GM23338 (cell line): Measurements from ENCODE around the gene ZBTB20. TPM values are rescaled to one million over a fixed set of nuclear protein-coding genes. Genes with fewer than 3 reads are reported as not detected.

Source experiments
- ATAC-seq: fragments of 200-7000 bp; cut with Tn5 transposase; 3 replicates; pipeline ENCODE4 v1.9.1; 2020
- DNase-seq: peaks from one replicate; pipeline ENCODE4 v3.0.0-alpha.2; 2015; ENCODE audit warnings: low spot score
- H2AFZ ChIP-seq: fragments of 200-600 bp; sonication (generic); 2 replicates; pipeline ENCODE4 v1.8.0; 2016; ENCODE audit warnings: antibody characterized with exemption, mild to moderate bottlenecking, moderate library complexity
- H3F3A ChIP-seq: fragments of 200-600 bp; sonication (generic); replicated peaks from 2 replicates; pipeline ENCODE4 v1.8.0; 2017; ENCODE audit warnings: antibody characterized with exemption, mixed run types, low read depth
- H3K27ac ChIP-seq: fragments of 200-600 bp; sonication (generic); 2 replicates; pipeline ENCODE4 v1.6.1; 2016; ENCODE audit warnings: low read depth
- H3K27me3 ChIP-seq: fragments of 200-600 bp; sonication (generic); 2 replicates; pipeline ENCODE4 v1.8.0; 2016; ENCODE audit warnings: mild to moderate bottlenecking, mixed run types, moderate library complexity; ENCODE audit not compliant: insufficient read depth
- H3K36me3 ChIP-seq: fragments of 200-600 bp; sonication (generic); 2 replicates; pipeline ENCODE4 v1.8.0; 2016; ENCODE audit warnings: mild to moderate bottlenecking; ENCODE audit not compliant: insufficient read depth
- H3K4me1 ChIP-seq: fragments of 200-600 bp; sonication (generic); 2 replicates; pipeline ENCODE4 v1.8.0; 2016; ENCODE audit warnings: mild to moderate bottlenecking, moderate library complexity; ENCODE audit not compliant: insufficient read depth
- H3K4me2 ChIP-seq: fragments of 200-600 bp; sonication (generic); 2 replicates; pipeline ENCODE4 v1.7.1; 2017; ENCODE audit warnings: mixed run types
- H3K4me3 ChIP-seq: fragments of 200-600 bp; sonication (generic); 2 replicates; pipeline ENCODE4 v1.6.1; 2016; ENCODE audit warnings: mixed run types
- H3K79me2 ChIP-seq: fragments of 200-600 bp; sonication (generic); replicated peaks from 2 replicates; pipeline ENCODE4 v1.8.0; 2017; ENCODE audit warnings: mild to moderate bottlenecking; ENCODE audit not compliant: insufficient read depth
- H3K9me2 ChIP-seq: fragments of 200-600 bp; sonication (generic); 2 replicates; pipeline ENCODE4 v1.8.0; 2017; ENCODE audit not compliant: insufficient read depth
- H4K20me1 ChIP-seq: fragments of 200-600 bp; sonication (generic); replicated peaks from 2 replicates; pipeline ENCODE4 v1.8.0; 2017; ENCODE audit warnings: mild to moderate bottlenecking; ENCODE audit not compliant: insufficient read depth
- H3K27ac Mint-ChIP-seq: 2 replicates; pipeline ENCODE4 v1.8.0; 2020; ENCODE audit warnings: inconsistent platforms, mild to moderate bottlenecking, moderate library complexity, mixed read lengths
- H3K27me3 Mint-ChIP-seq: 3 replicates; pipeline ENCODE4 v1.8.0; 2022; ENCODE audit warnings: low read depth, mild to moderate bottlenecking, moderate library complexity, mixed read lengths, inconsistent platforms; ENCODE audit not compliant: insufficient read depth, poor library complexity
- H3K36me3 Mint-ChIP-seq: 3 replicates; pipeline ENCODE4 v1.8.0; 2021; ENCODE audit warnings: low read depth, mild to moderate bottlenecking, inconsistent platforms, moderate library complexity, mixed read lengths
- H3K4me1 Mint-ChIP-seq: 3 replicates; pipeline ENCODE4 v1.8.0; 2020; ENCODE audit warnings: mild to moderate bottlenecking, inconsistent platforms, mixed read lengths
- H3K4me3 Mint-ChIP-seq: 3 replicates; pipeline ENCODE4 v1.8.0; 2021; ENCODE audit warnings: moderate library complexity, mild to moderate bottlenecking, inconsistent platforms, mixed read lengths
- H3K9me3 Mint-ChIP-seq: 3 replicates; pipeline ENCODE4 v1.8.0; 2020; ENCODE audit warnings: moderate library complexity, mild to moderate bottlenecking, inconsistent platforms, mixed read lengths
- CTCF ChIP-seq, 2 experiments: fragments of 200-600 bp in 1 of 2; sonication (generic) in 1 of 2; conservative IDR thresholded peaks; 2 replicates each; pipeline versions ENCODE4 v1.5.1 to v1.6.1; 2016 to 2017; ENCODE audit warnings: antibody characterized with exemption in 2 of 2, low read depth in 2 of 2, mild to moderate bottlenecking in 2 of 2, moderate library complexity in 1 of 2
- EZH2 ChIP-seq: fragments of 200-600 bp; sonication (generic); IDR thresholded peaks from one replicate; pipeline ENCODE4 v1.8.0; 2017; ENCODE audit warnings: antibody characterized with exemption, mild to moderate bottlenecking, low read depth; ENCODE audit not compliant: unreplicated experiment
- POLR2AphosphoS5 ChIP-seq: IDR thresholded peaks from 2 replicates; pipeline ENCODE4 v1.6.1; 2016; ENCODE audit warnings: antibody characterized with exemption, low read depth
- ZNF114 ChIP-seq: fragments of 250-450 bp; sonication (Bioruptor Pico); IDR thresholded peaks from 2 replicates; pipeline ENCODE4 v1.5.0; 2020; ENCODE audit warnings: mild to moderate bottlenecking, moderate library complexity
- ZNF331 ChIP-seq: fragments of 250-450 bp; sonication (Bioruptor Pico); IDR thresholded peaks from 2 replicates; pipeline ENCODE4 v1.5.0; 2020; ENCODE audit warnings: low read depth, mild to moderate bottlenecking, moderate library complexity
- ZNF462 ChIP-seq: fragments of 250-450 bp; sonication (Bioruptor Pico); IDR thresholded peaks from 2 replicates; pipeline ENCODE4 v1.5.0; 2020; ENCODE audit warnings: mild to moderate bottlenecking, moderate library complexity
- polyA plus RNA-seq: library from polyadenylated mRNA; unstranded; fragments of >200 nt; fragmentation: Nextera tagmentation; extraction: Ambion mirVana; gene quantifications from 2 replicates; pipeline ENCODE4 v1.2.1, GENCODE V29; 2016
- total RNA-seq: library from RNA; depleted of rRNA; stranded (reverse); fragments of >200 nt; shearing (Covaris generic); gene quantifications from 2 replicates; pipeline ENCODE4 v1.2.3, GENCODE V29; 2014

The ZBTB20 gene
- total and polyA plus RNA-seq, 2 experiments from 2014 or later: 2.0 to 3.3 TPM

GRCh38 chr3:114418107-114418506 is 729.0 kb downstream of the ZBTB20 start (continued):
- TF ChIP-seq ZNF462 (CRISPR knock-in tag) (no peak), EZH2 (no peak), ZNF114 (no peak), CTCF (conservative IDR thresholded peaks at IDR 0.05; ENCODE audit: low read depth in 2 of 2) (no peak)

- no peak overlapping the region for H3K4me3 ChIP-seq
- no peaks in the 10 kb centered on the region for H3K9me3 Mint-ChIP-seq
- no peaks in the 10 kb centered on the region for H3K36me3 ChIP-seq
- no peak for DNase-seq
- H3K4me1 Mint-ChIP-seq: peaks cover 22% of the 10 kb centered on the region
- no peak overlapping the region for H2AFZ ChIP-seq
- H3F3A ChIP-seq: no peaks in the 10 kb centered on the region
- no peaks in the 10 kb centered on the region for H3K36me3 Mint-ChIP-seq
- peaks cover 11% of the 10 kb centered on the region for H3K4me1 ChIP-seq
- no peaks in the 10 kb centered on the region for H3K9me2 ChIP-seq
- no peaks in the 10 kb centered on the region for H3K27me3 Mint-ChIP-seq
- no peaks in the 10 kb centered on the region for H4K20me1 ChIP-seq
- no peak overlapping the region for H3K27ac ChIP-seq
- H3K27ac Mint-ChIP-seq: no peak overlapping the region
- H3K4me3 Mint-ChIP-seq: no peak overlapping the region
- no peak for ATAC-seq
- no peaks in the 10 kb centered on the region for H3K27me3 ChIP-seq
- no peaks in the 10 kb centered on the region for H3K79me2 ChIP-seq
- no peak overlapping the region for H3K4me2 ChIP-seq
- TF ChIP-seq EZH2: no peak
- TF ChIP-seq POLR2AphosphoS5: no peak
- TF ChIP-seq ZNF331 (CRISPR knock-in tag): no peak
- TF ChIP-seq ZNF462 (CRISPR knock-in tag): no peak
- no peak for TF ChIP-seq ZNF114
Measured at GRCh38 chr3:114417675-114418074, 729.4 kb downstream of the ZBTB20 start.
